GM21576 (cell line): ENCODE measurements around the gene OLFML1.
A peak's percentile ranks its signal among the peaks of the same experiment; 100 is the strongest.

Experiments
- ATAC-seq: cut with Tn5 transposase; IDR thresholded peaks from one replicate; pipeline ENCODE4 v1.9.1; 2021; ENCODE audit warnings: mild to moderate bottlenecking, moderate library complexity; ENCODE audit not compliant: unreplicated experiment

The OLFML1 gene

GRCh38 chr11:7485186-7486097, at the start of gene OLFML1:
Gene OLFML1 (plus strand): TSS chr11:7485506. CDS start chr11:7485876, 370 bp downstream.
- no peak for ATAC-seq

GRCh38 chr11:7436146-7436545, 49.2 kb upstream of the OLFML1 start:
- no peak for ATAC-seq

GRCh38 chr11:7436657-7437056, 48.6 kb upstream of the OLFML1 start:
- peak; percentile 92 for ATAC-seq

GRCh38 chr11:7437696-7438095, 47.6 kb upstream of the OLFML1 start:
- no peak for ATAC-seq

GRCh38 chr11:7439746-7440320, 45.5 kb upstream of the OLFML1 start:
- no peak for ATAC-seq

- ATAC-seq: peak; percentile 79
These were observed 42.6 kb upstream of the OLFML1 start for GRCh38 chr11:7442588-7443215.

- no peak for ATAC-seq
These were observed 41.0 kb upstream of the OLFML1 start for GRCh38 chr11:7444091-7444981.

GRCh38 chr11:7445564-7445963, 39.7 kb upstream of the OLFML1 start:
- no peak for ATAC-seq

GRCh38 chr11:7448201-7448600, 37.1 kb upstream of the OLFML1 start:
- ATAC-seq: no peak

GRCh38 chr11:7449211-7449840, 36.0 kb upstream of the OLFML1 start:
- ATAC-seq: no peak

GRCh38 chr11:7449841-7450214, 35.5 kb upstream of the OLFML1 start:
- ATAC-seq: no peak

- no peak for ATAC-seq
These were observed 34.5 kb upstream of the OLFML1 start for GRCh38 chr11:7450836-7451235.

- no peak for ATAC-seq
These were observed 33.8 kb upstream of the OLFML1 start for GRCh38 chr11:7451520-7451919.

- ATAC-seq: no peak
These were observed 33.3 kb upstream of the OLFML1 start for GRCh38 chr11:7451952-7452494.

GRCh38 chr11:7454854-7455253, 30.5 kb upstream of the OLFML1 start:
- no peak for ATAC-seq

- no peak for ATAC-seq
These were observed 28.1 kb upstream of the OLFML1 start for GRCh38 chr11:7457211-7457610.

- no peak for ATAC-seq
These were observed 22.6 kb upstream of the OLFML1 start for GRCh38 chr11:7462706-7463105.

GRCh38 chr11:7467652-7468051, 17.7 kb upstream of the OLFML1 start:
- ATAC-seq: peak; percentile 76

GRCh38 chr11:7469351-7469865, 15.9 kb upstream of the OLFML1 start:
- ATAC-seq: no peak

- ATAC-seq: no peak
These were observed 14.2 kb upstream of the OLFML1 start for GRCh38 chr11:7471071-7471470.
